KMS-11 (cell line): ENCODE results near the gene LRBA.
A peak's percentile ranks its signal among the peaks of the same experiment; 100 is the strongest.

Source experiments
- H2AFZ ChIP-seq: fragments of 200-600 bp; sonication (generic); 2 replicates; pipeline ENCODE4 v1.6.1; 2016; ENCODE audit warnings: antibody characterized with exemption, mixed run types, low read depth
- H3K27ac ChIP-seq: fragments of 200-600 bp; sonication (generic); 2 replicates; pipeline ENCODE4 v1.6.1; 2016; ENCODE audit warnings: mild to moderate bottlenecking, mixed run types
- H3K27me3 ChIP-seq: fragments of 200-600 bp; sonication (generic); 2 replicates; pipeline ENCODE4 v1.6.1; 2017; ENCODE audit warnings: mild to moderate bottlenecking, low read depth, mixed run types, moderate library complexity; ENCODE audit not compliant: insufficient read depth
- H3K36me3 ChIP-seq: fragments of 200-600 bp; sonication (generic); 2 replicates; pipeline ENCODE4 v1.6.1; 2017; ENCODE audit warnings: mild to moderate bottlenecking, mixed run types; ENCODE audit not compliant: insufficient read depth
- H3K4me1 ChIP-seq: fragments of 200-600 bp; sonication (generic); 2 replicates; pipeline ENCODE4 v1.6.1; 2016; ENCODE audit warnings: mild to moderate bottlenecking, low read depth, mixed run types; ENCODE audit not compliant: poor library complexity, severe bottlenecking
- H3K4me2 ChIP-seq: fragments of 200-600 bp; sonication (generic); 2 replicates; pipeline ENCODE4 v1.7.0; 2016; ENCODE audit warnings: mild to moderate bottlenecking, mixed run types
- H3K4me3 ChIP-seq: fragments of 200-600 bp; sonication (generic); IDR thresholded peaks from 2 replicates; pipeline ENCODE4 v1.6.1; 2017; ENCODE audit warnings: low read depth, low read length, mixed read lengths; ENCODE audit not compliant: insufficient read depth
- H3K79me2 ChIP-seq: fragments of 200-600 bp; sonication (generic); 2 replicates; pipeline ENCODE4 v1.6.1; 2016; ENCODE audit warnings: low read depth, mixed run types; ENCODE audit not compliant: insufficient read depth
- H3K9ac ChIP-seq: fragments of 200-600 bp; sonication (generic); 2 replicates; pipeline ENCODE4 v1.6.1; 2016; ENCODE audit warnings: mild to moderate bottlenecking, mixed run types
- H4K20me1 ChIP-seq: fragments of 200-600 bp; sonication (generic); 2 replicates; pipeline ENCODE4 v1.6.1; 2016; ENCODE audit warnings: mild to moderate bottlenecking, mixed run types; ENCODE audit not compliant: insufficient read depth
- CTCF ChIP-seq: fragments of 200-600 bp; sonication (generic); conservative IDR thresholded peaks from 2 replicates; pipeline ENCODE4 v1.6.1; 2017; ENCODE audit warnings: low read depth, mild to moderate bottlenecking, antibody characterized with exemption, low read length, moderate library complexity, mixed read lengths

LRBA gene

DNA sequence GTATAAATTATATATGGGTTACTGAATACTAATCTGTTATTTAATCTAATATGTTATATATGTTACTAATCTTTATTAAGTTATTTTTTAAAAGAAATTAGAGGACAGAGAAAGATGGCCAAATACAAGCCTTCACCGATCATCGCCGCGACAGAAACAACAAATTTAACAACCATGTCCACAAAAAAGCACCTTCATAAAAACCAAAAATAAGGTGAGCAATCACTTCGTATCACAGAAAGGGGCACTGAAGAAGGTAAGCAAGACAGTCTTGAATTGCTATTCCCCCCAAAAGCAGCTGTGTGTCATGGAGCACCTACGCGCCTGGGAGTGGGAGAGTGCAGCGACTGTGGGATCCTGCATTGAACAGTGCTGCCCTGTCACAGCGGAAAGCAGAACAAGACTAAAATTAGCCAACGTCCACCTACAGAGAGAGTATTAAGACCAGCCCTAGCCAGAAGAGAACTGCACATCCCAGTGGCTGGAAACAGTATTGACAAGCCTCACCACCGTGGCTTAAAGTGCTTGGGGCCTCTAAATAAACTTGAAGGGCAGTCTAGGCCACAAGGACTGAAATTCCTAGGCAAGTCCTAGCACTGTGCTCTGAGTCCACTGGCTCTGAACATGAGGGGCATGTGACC is 38.5 kb downstream of the LRBA start:
- H3K36me3 ChIP-seq: no peaks in the 10 kb centered on the region

GRCh38 chr4:150974750-150975149 is 40.3 kb downstream of the LRBA start:
- H3K27ac ChIP-seq: peak overlapping the region; percentile 5; the same call in 1 of the 2 replicates
- H3K4me1 ChIP-seq: peaks cover 49% of the 10 kb centered on the region
- no peak overlapping the region for H3K4me3 ChIP-seq
- TF ChIP-seq CTCF: no peak
- H3K9ac ChIP-seq: peak overlapping the region; percentile 6; the same call in 1 of the 2 replicates
- peak overlapping the region; percentile 75 for H3K4me2 ChIP-seq
- peaks cover 7% of the 10 kb centered on the region; the same call in 1 of the 2 replicates for H4K20me1 ChIP-seq
- H3K36me3 ChIP-seq: no peaks in the 10 kb centered on the region
- no peaks in the 10 kb centered on the region for H3K27me3 ChIP-seq
- peaks cover 5% of the 10 kb centered on the region; the same call in 1 of the 2 replicates for H3K79me2 ChIP-seq
- H2AFZ ChIP-seq: no peak overlapping the region

More for the DNA sequence above, 38.5 kb downstream of the LRBA start:
- Histone ChIP-seq H3K79me2 (peaks cover 5% of the 10 kb centered on the region; the same call in 1 of the 2 replicates), H3K9ac (no peak overlapping the region), H3K27ac (no peak overlapping the region), H3K4me3 (no peak overlapping the region), H3K27me3 (no peaks in the 10 kb centered on the region), H4K20me1 (peaks cover 7% of the 10 kb centered on the region; the same call in 1 of the 2 replicates), H3K4me1 (peaks cover 39% of the 10 kb centered on the region), H3K4me2 (no peak overlapping the region), H2AFZ (no peak overlapping the region)
- TF ChIP-seq CTCF: no peak

GRCh38 chr4:150974252-150974640 is 40.8 kb downstream of the LRBA start:
- peaks cover 7% of the 10 kb centered on the region; the same call in 1 of the 2 replicates for H4K20me1 ChIP-seq
- H3K4me3 ChIP-seq: no peak overlapping the region
- TF ChIP-seq CTCF: no peak
- peaks cover 5% of the 10 kb centered on the region; the same call in 1 of the 2 replicates for H3K79me2 ChIP-seq
- H3K4me1 ChIP-seq: peaks cover 49% of the 10 kb centered on the region
- peak overlapping the region; percentile 75 for H3K4me2 ChIP-seq
- H3K36me3 ChIP-seq: no peaks in the 10 kb centered on the region
- no peaks in the 10 kb centered on the region for H3K27me3 ChIP-seq
- H2AFZ ChIP-seq: no peak overlapping the region
- H3K27ac ChIP-seq: peak overlapping the region; percentile 5; the same call in 1 of the 2 replicates
- peak overlapping the region; percentile 6; the same call in 1 of the 2 replicates for H3K9ac ChIP-seq

- H3K27me3 ChIP-seq: no peaks in the 10 kb centered on the region
- H2AFZ ChIP-seq: no peak overlapping the region
- peak overlapping the region; percentile 75; the same call in 1 of the 2 replicates for H3K4me2 ChIP-seq
- H3K4me1 ChIP-seq: peaks cover 49% of the 10 kb centered on the region
- H3K79me2 ChIP-seq: peaks cover 5% of the 10 kb centered on the region; the same call in 1 of the 2 replicates
- no peak for TF ChIP-seq CTCF
- no peak overlapping the region for H3K9ac ChIP-seq
- H3K4me3 ChIP-seq: no peak overlapping the region
- no peak overlapping the region for H3K27ac ChIP-seq
- peaks cover 7% of the 10 kb centered on the region; the same call in 1 of the 2 replicates for H4K20me1 ChIP-seq
- H3K36me3 ChIP-seq: no peaks in the 10 kb centered on the region
These were observed 41.3 kb downstream of the LRBA start for GRCh38 chr4:150973626-150974251.
